Stomach (tissue), 9 donors: ENCODE measurements around the gene ZGPAT. TPM values are rescaled to one million over a fixed set of nuclear protein-coding genes. Genes with fewer than 3 reads are reported as not detected.

Experiments
- DNase-seq, 2 donors: peaks; one replicate each; pipeline versions ENCODE4 v3.0.0 to v3.0.0-alpha.2; 2013 to 2019
- H3K27ac ChIP-seq, 5 donors: fragments of 200-600 bp in 4 of 5; sonication (generic) in 4 of 5; one replicate each; pipeline ENCODE4 v1.5.1; 2013 to 2019; ENCODE audit warnings: mild to moderate bottlenecking in 1 of 5, moderate library complexity in 1 of 5
- H3K27me3 ChIP-seq, 3 donors: fragments of 200-600 bp; sonication (generic); one replicate each; pipeline ENCODE4 v1.5.1; 2017 to 2019; ENCODE audit warnings: mixed run types in 1 of 3
- H3K36me3 ChIP-seq, 4 donors: fragments of 200-600 bp; sonication (generic); 1 replicate in 3 of 4; 2 replicates in 1 of 4; pipeline ENCODE4 v1.5.1; 2016 to 2019
- H3K4me1 ChIP-seq, 4 donors: fragments of 200-600 bp; sonication (generic); one replicate each; pipeline ENCODE4 v1.5.1; 2016 to 2019
- H3K4me3 ChIP-seq, 4 donors: fragments of 200-600 bp; sonication (generic) in 3 of 4; one replicate each; pipeline ENCODE4 v1.5.1; 2016 to 2019; ENCODE audit warnings: mild to moderate bottlenecking in 1 of 4
- H3K9me3 ChIP-seq, 4 donors: fragments of 200-600 bp; sonication (generic); one replicate each; pipeline ENCODE4 v1.5.1; 2016 to 2019
- EP300 ChIP-seq: sonication (generic); formaldehyde crosslinking; IDR thresholded peaks from one replicate; pipeline ENCODE4 v1.6.1; 2017; ENCODE audit warnings: antibody characterized with exemption
- POLR2A ChIP-seq, 4 donors: fragments of 450-650 bp; IDR thresholded peaks; one replicate each; pipeline ENCODE4 v1.6.1; 2016; ENCODE audit warnings: antibody characterized with exemption in 4 of 4, control low read depth in 2 of 4, mild to moderate bottlenecking in 1 of 4, moderate library complexity in 1 of 4
- POLR2AphosphoS5 ChIP-seq, 3 donors: sonication (generic); formaldehyde crosslinking; IDR thresholded peaks; one replicate each; pipeline ENCODE4 v1.6.1; 2016; ENCODE audit warnings: antibody characterized with exemption in 3 of 3
- WGBS, 5 donors: extraction: QIAGEN DNeasy Blood & Tissue Kit in 3 of 5; methylation state at CpG; one replicate each; pipeline versions ENCODE4 v1.1.5 to v1.1.7; 2013 to 2018; 5-methylcytosine and 5-hydroxymethylcytosine counted together
- intact Hi-C: fragments of 100-400 bp; cut with DNase I; formaldehyde crosslinking; loops from one replicate; pipeline ENCODE4 v1.15.1; 2023; ENCODE audit warnings: low total_unique reads
- polyA plus RNA-seq, 3 donors: library from polyadenylated mRNA; stranded (reverse); fragments of 200-250 nt; gene quantifications; one replicate each; pipeline ENCODE4 v1.2.3, GENCODE V29; 2013
- total RNA-seq, 5 donors: library from RNA; depleted of rRNA; stranded (reverse); fragments of >200 nt; gene quantifications; one replicate each; pipeline versions ENCODE4 v1.1.0 to v1.2.3, GENCODE V29; 2014 to 2016
- TF ChIP-seq, protein P1 (sequence below), 7 experiments: fragments of 450-650 bp in 4 of 7; fragments of 200-600 bp in 3 of 7; sonication (generic) in 3 of 7; IDR thresholded peaks; one replicate each; pipeline ENCODE4 v1.5.1; 2016 to 2019; ENCODE audit warnings: antibody characterized with exemption in 7 of 7, control low read depth in 2 of 7, mild to moderate bottlenecking in 1 of 7
- donor health status: healthy with polysubstance abuse.
- donor health status: Bipolar disorder and iron deficiency.
- donor health status: healthy.

ZGPAT gene
- total and polyA plus RNA-seq, 8 donors: 12.3 to 49.6 (median 38.5) TPM

DNA sequence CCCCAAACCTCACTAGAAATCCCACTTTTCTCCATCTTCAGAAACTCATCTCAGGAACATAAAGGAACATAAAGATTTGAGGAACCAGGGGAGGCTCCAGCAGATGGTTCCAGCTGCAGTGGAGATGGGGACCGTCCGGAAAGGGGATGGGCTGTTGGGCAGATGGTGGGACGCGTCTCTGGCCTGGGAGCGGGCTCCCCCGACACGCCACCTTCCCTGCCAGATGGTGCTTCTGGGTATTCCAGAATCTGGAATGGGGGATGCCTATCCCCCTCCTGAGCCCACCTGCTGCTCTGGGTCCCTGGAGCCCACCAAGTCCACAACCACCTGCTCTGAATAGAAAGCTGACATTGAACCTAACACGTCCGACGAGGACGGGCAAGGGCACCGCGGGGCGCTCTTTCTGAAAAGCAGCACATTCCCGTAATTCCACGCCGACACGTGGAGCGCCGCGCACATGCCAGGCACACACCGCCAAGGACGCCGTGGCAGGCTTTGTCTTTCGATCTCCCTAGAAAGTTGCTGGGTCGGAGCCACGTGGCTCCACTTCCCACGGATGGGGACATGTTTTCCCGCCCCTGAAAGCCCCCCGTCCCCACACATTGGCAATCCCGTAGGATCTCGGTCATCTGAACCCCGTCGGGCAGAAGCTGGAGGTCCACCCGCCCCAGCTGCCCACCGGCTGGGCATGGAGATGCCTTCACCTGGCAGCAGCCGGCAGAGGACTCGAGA, 59.0 kb downstream of the ZGPAT start:
- 85 to 94% (median 89%) methylated on average over 33 to 38 of the region's 38 CpGs for WGBS, 5 donors
- DNase-seq: no peak
- Histone ChIP-seq H3K9me3 (no peaks in the 10 kb centered on the region), H3K4me1 (no peaks in the 10 kb centered on the region), H3K36me3 (peaks cover 0 to 37% (median 30%) of the 10 kb centered on the region in 4 donors), H3K27me3 (no peaks in the 10 kb centered on the region), H3K27ac (no peak overlapping the region), H3K4me3 (no peak overlapping the region)
- intact Hi-C loops: no loop called here
- TF ChIP-seq EP300: no peak
- no peak for TF ChIP-seq POLR2A (IDR thresholded peaks at IDR 0.05)
- TF ChIP-seq, protein P1, sequence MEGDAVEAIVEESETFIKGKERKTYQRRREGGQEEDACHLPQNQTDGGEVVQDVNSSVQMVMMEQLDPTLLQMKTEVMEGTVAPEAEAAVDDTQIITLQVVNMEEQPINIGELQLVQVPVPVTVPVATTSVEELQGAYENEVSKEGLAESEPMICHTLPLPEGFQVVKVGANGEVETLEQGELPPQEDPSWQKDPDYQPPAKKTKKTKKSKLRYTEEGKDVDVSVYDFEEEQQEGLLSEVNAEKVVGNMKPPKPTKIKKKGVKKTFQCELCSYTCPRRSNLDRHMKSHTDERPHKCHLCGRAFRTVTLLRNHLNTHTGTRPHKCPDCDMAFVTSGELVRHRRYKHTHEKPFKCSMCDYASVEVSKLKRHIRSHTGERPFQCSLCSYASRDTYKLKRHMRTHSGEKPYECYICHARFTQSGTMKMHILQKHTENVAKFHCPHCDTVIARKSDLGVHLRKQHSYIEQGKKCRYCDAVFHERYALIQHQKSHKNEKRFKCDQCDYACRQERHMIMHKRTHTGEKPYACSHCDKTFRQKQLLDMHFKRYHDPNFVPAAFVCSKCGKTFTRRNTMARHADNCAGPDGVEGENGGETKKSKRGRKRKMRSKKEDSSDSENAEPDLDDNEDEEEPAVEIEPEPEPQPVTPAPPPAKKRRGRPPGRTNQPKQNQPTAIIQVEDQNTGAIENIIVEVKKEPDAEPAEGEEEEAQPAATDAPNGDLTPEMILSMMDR (IDR thresholded peaks at IDR 0.05): no peak
- no peak for TF ChIP-seq POLR2AphosphoS5 (IDR thresholded peaks at IDR 0.05)

DNA sequence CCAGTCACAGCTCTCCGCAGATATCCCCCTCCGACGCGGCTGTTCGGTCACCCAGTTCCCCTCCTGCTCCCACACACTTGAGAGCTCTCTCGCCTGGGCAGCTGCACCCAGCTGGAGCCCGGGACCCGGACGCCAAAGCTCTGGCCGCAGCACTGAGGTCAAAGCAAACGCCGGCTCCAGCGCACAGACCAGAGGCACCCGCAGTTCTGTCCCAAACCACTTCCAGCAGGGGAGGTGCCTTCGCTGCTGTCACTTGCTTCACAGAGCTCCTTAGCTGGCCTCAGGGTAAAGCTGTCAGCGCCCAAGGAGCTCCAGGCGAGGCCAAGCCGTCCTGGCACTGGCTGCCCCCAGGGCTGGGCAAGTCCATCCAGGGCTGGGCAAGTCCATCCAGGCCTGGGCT, 59.6 kb downstream of the ZGPAT start:
- H3K36me3 ChIP-seq: peaks cover 0 to 37% (median 30%) of the 10 kb centered on the region in 4 donors
- DNase-seq: no peak
- intact Hi-C loops: no loop called here
- WGBS, 5 donors: 69 to 77% (median 76%) methylated on average over 15 to 18 of the region's 18 CpGs
- H3K9me3 ChIP-seq: no peaks in the 10 kb centered on the region
- H3K27me3 ChIP-seq: no peaks in the 10 kb centered on the region
- no peak overlapping the region for H3K27ac ChIP-seq
- TF ChIP-seq POLR2A (IDR thresholded peaks at IDR 0.05) (no peak), EP300 (no peak), POLR2AphosphoS5 (IDR thresholded peaks at IDR 0.05) (no peak)
- TF ChIP-seq, protein P1 (IDR thresholded peaks at IDR 0.05): no peak
- no peak overlapping the region for H3K4me3 ChIP-seq
- no peaks in the 10 kb centered on the region for H3K4me1 ChIP-seq

DNA sequence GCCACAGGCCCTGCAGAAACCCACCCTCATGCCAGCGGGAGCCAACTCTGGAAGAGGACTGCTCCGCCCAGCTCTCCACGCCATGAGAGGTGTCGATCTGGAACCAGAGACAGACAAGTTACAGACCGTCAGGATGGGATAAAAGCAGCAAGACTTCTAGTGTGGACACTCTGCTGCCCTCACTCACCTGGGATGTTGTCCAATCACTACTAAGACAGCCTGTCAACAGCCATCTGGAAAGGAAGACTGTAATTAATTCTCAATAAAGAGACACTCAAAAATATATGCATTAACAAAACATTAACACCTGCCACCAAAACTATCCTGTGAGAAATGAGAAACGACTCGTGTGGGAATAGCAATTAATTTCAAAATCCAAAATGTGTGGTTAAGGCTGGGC, 60.0 kb downstream of the ZGPAT start:
- peaks cover 0 to 4% (median 0%) of the 10 kb centered on the region in 4 donors for H3K4me1 ChIP-seq

DNA sequence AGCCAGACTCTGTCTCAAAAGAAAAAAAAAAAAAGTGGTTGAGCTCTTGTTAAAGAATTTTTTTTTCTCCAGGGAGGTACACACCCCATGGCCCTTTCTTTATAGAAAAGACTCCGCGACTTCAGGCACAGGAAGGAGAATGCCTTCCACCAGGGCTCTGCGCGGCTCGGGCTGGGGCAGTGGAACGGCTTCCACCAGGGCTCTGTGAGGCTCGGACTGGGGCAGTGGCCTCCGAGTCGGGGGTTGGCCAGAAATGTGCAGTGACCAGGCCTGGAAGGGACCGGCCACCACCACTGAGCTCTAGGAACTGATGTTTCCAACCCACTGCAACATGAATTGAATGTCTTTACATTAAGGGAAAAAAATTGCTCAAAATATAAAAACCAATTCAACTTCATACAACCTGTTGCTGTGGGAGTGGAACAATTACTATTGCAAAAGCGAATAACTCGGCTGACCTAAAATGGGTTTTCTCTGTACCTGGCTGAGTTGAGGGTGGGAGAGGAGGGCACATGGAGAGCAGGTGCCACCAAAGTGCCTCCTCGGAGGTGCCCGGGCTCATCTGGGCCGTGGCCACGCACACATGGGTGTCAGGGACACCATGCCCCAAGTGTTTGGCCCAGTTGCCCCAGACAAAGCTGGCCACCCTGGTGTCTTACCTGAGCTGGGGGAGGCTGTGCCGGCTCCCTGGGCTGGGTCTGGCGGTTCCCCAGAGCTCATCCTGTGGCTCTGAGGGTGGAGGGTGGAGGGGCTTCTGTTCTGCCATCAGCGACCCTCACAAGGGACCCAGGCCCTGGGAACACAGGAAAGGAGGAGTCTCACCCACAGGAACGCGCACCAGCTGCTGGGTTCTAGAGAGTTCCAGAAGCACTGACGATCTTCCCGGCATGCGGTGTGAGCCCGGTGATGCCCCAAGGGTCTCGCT, 61.0 kb downstream of the ZGPAT start:
- H3K36me3 ChIP-seq: peaks cover 0 to 37% (median 27%) of the 10 kb centered on the region in 4 donors
- intact Hi-C loops: no loop called here
- H3K4me1 ChIP-seq: peaks cover 0 to 5% (median 2%) of the 10 kb centered on the region in 4 donors
- no peak overlapping the region for H3K27ac ChIP-seq
- no peak overlapping the region for H3K4me3 ChIP-seq
- no peaks in the 10 kb centered on the region for H3K9me3 ChIP-seq
- peaks cover 0 to 3% (median 0%) of the 10 kb centered on the region in 3 donors for H3K27me3 ChIP-seq
- no peak for DNase-seq
- TF ChIP-seq, protein P1 (IDR thresholded peaks at IDR 0.05): no peak
- TF ChIP-seq POLR2AphosphoS5 (IDR thresholded peaks at IDR 0.05) (no peak), EP300 (no peak)
- WGBS, 5 donors: 86 to 91% (median 88%) methylated on average over 23 to 26 of the region's 26 CpGs

More for the DNA sequence above, 60.0 kb downstream of the ZGPAT start:
- intact Hi-C loops: no loop called here
- Histone ChIP-seq H3K36me3 (peaks cover 0 to 37% (median 30%) of the 10 kb centered on the region in 4 donors), H3K27ac (no peak overlapping the region), H3K27me3 (no peaks in the 10 kb centered on the region), H3K9me3 (no peaks in the 10 kb centered on the region), H3K4me3 (no peak overlapping the region)
- WGBS, 5 donors: 75 to 89% (median 87%) methylated on average over 7 of the region's 7 CpGs
- TF ChIP-seq EP300: no peak
- no peak for DNase-seq
